Uterus (tissue), 4 donors: Measurements from ENCODE around the gene VRK2. TPM values are rescaled to one million over a fixed set of nuclear protein-coding genes. Genes with fewer than 3 reads are reported as not detected.

Experiments used
- DNase-seq, 2 donors: peaks; one replicate each; pipeline ENCODE4 v3.0.0-alpha.2; 2019 to 2020
- H3K27ac ChIP-seq, 2 donors: fragments of 200-600 bp; sonication (generic); 1 replicate in 1 of 2; 2 replicates in 1 of 2; pipeline ENCODE4 v1.5.1; 2016 to 2018
- H3K27me3 ChIP-seq, 2 donors: fragments of 200-600 bp; sonication (generic); one replicate each; pipeline ENCODE4 v1.5.1; 2018 to 2019; ENCODE audit warnings: control low read depth in 1 of 2
- H3K36me3 ChIP-seq, 2 donors: fragments of 200-600 bp; sonication (generic); one replicate each; pipeline ENCODE4 v1.5.1; 2019; ENCODE audit warnings: control low read depth in 1 of 2
- H3K4me1 ChIP-seq, 2 donors: fragments of 200-600 bp; sonication (generic); one replicate each; pipeline ENCODE4 v1.5.1; 2018 to 2019; ENCODE audit warnings: control low read depth in 1 of 2
- H3K4me3 ChIP-seq, 2 donors: fragments of 200-600 bp; sonication (generic); 1 replicate in 1 of 2; 2 replicates in 1 of 2; pipeline ENCODE4 v1.5.1; 2018 to 2019; ENCODE audit warnings: mild to moderate bottlenecking in 1 of 2
- H3K9me3 ChIP-seq, 2 donors: fragments of 200-600 bp; sonication (generic); one replicate each; pipeline ENCODE4 v1.5.1; 2019; ENCODE audit warnings: control low read depth in 1 of 2
- CTCF ChIP-seq, 4 experiments: fragments of 200-600 bp in 2 of 4; fragments of 450-650 bp in 2 of 4; sonication (generic) in 2 of 4; IDR thresholded peaks; one replicate each; pipeline ENCODE4 v1.5.1; 2016 to 2019; ENCODE audit warnings: antibody characterized with exemption in 4 of 4, mild to moderate bottlenecking in 2 of 4, moderate library complexity in 1 of 4
- POLR2A ChIP-seq, 2 donors: fragments of 450-650 bp; IDR thresholded peaks; one replicate each; pipeline ENCODE4 v1.6.1; 2016; ENCODE audit warnings: antibody characterized with exemption in 2 of 2, mild to moderate bottlenecking in 1 of 2, moderate library complexity in 1 of 2
- intact Hi-C: fragments of 100-400 bp; cut with DNase I; formaldehyde crosslinking; loops from one replicate; pipeline ENCODE4 v1.15.1; 2023; ENCODE audit warnings: low total_unique reads
- total RNA-seq, 4 donors: library from RNA; depleted of rRNA in 3 of 4; stranded (reverse); fragments of >200 nt in 3 of 4; gene quantifications; one replicate each; pipeline versions ENCODE4 v1.1.0 to v1.2.4, GENCODE V29; 2014 to 2023
- donor health status: DM: yes; HTN: yes; CAD: no.

The VRK2 gene
- total RNA-seq, 4 donors from 2014 or later = 17.1 to 30.3 (median 25.7) TPM

- no peak for DNase-seq
- intact Hi-C loops = no loop called here
- TF ChIP-seq CTCF (IDR thresholded peaks at IDR 0.05) = no peak
- TF ChIP-seq POLR2A (IDR thresholded peaks at IDR 0.05) = no peak
Measured at GRCh38 chr2:58033530-58033929, 13.1 kb upstream of the VRK2 start.

GRCh38 chr2:58035352-58035751 lies 11.3 kb upstream of the VRK2 start:
- no peaks in the 10 kb centered on the region for H3K27me3 ChIP-seq
- H3K9me3 ChIP-seq = no peaks in the 10 kb centered on the region
- intact Hi-C loops = no loop called here
- H3K36me3 ChIP-seq = no peaks in the 10 kb centered on the region
- no peak overlapping the region for H3K27ac ChIP-seq
- no peaks in the 10 kb centered on the region for H3K4me1 ChIP-seq
- no peak for DNase-seq
- no peak for TF ChIP-seq POLR2A (IDR thresholded peaks at IDR 0.05)
- no peak for TF ChIP-seq CTCF (IDR thresholded peaks at IDR 0.05)
- H3K4me3 ChIP-seq = no peak overlapping the region

More at GRCh38 chr2:58033530-58033929, 13.1 kb upstream of the VRK2 start:
- Histone ChIP-seq H3K36me3 (no peaks in the 10 kb centered on the region), H3K27me3 (no peaks in the 10 kb centered on the region), H3K4me1 (no peaks in the 10 kb centered on the region), H3K4me3 (no peak overlapping the region), H3K27ac (no peak overlapping the region), H3K9me3 (no peaks in the 10 kb centered on the region)

GRCh38 chr2:58039170-58039611 lies 7.4 kb upstream of the VRK2 start:
- intact Hi-C loops = no loop called here
- DNase-seq = no peak
- no peak for TF ChIP-seq POLR2A (IDR thresholded peaks at IDR 0.05)
- TF ChIP-seq CTCF (IDR thresholded peaks at IDR 0.05) = no peak
- H3K27ac ChIP-seq = no peak overlapping the region
- H3K4me1 ChIP-seq = no peaks in the 10 kb centered on the region
- no peak overlapping the region for H3K4me3 ChIP-seq
- no peaks in the 10 kb centered on the region for H3K36me3 ChIP-seq
- H3K9me3 ChIP-seq = no peaks in the 10 kb centered on the region
- no peaks in the 10 kb centered on the region for H3K27me3 ChIP-seq

GRCh38 chr2:58042486-58042970 lies 4.1 kb upstream of the VRK2 start:
- intact Hi-C loops = no loop called here
- Histone ChIP-seq H3K4me3 (no peak overlapping the region), H3K4me1 (peaks cover 0 to 7% of the 10 kb centered on the region in 2 donors), H3K27ac (no peak overlapping the region), H3K9me3 (no peaks in the 10 kb centered on the region), H3K36me3 (no peaks in the 10 kb centered on the region), H3K27me3 (no peaks in the 10 kb centered on the region)
- TF ChIP-seq POLR2A (IDR thresholded peaks at IDR 0.05) (no peak), CTCF (IDR thresholded peaks at IDR 0.05) (no peak)
- no peak for DNase-seq

GRCh38 chr2:58044145-58044544 lies 2.5 kb upstream of the VRK2 start:
- H3K4me1 ChIP-seq = peaks cover 0 to 7% of the 10 kb centered on the region in 2 donors
- intact Hi-C loops = no loop called here
- no peak for DNase-seq
- no peak for TF ChIP-seq POLR2A (IDR thresholded peaks at IDR 0.05)
- TF ChIP-seq CTCF (IDR thresholded peaks at IDR 0.05) = no peak
- no peaks in the 10 kb centered on the region for H3K36me3 ChIP-seq
- no peak overlapping the region for H3K4me3 ChIP-seq
- no peak overlapping the region for H3K27ac ChIP-seq
- no peaks in the 10 kb centered on the region for H3K9me3 ChIP-seq
- H3K27me3 ChIP-seq = no peaks in the 10 kb centered on the region
